SIG-M5 treated with dmso at 0.1 percent for 504 hours (cell line): ENCODE measurements around the gene STAM.
"Not testable (repeated sequence)": the region's sequence is repeated elsewhere in the genome, so short reads cannot be mapped to it uniquely, and the experiment has no call there.

Source experiments
- DNase-seq: peaks from one replicate; lab custom pipeline; 2025; ENCODE audit not compliant: unreplicated experiment; lab: John Stamatoyannopoulos, UW

Gene STAM

DNA sequence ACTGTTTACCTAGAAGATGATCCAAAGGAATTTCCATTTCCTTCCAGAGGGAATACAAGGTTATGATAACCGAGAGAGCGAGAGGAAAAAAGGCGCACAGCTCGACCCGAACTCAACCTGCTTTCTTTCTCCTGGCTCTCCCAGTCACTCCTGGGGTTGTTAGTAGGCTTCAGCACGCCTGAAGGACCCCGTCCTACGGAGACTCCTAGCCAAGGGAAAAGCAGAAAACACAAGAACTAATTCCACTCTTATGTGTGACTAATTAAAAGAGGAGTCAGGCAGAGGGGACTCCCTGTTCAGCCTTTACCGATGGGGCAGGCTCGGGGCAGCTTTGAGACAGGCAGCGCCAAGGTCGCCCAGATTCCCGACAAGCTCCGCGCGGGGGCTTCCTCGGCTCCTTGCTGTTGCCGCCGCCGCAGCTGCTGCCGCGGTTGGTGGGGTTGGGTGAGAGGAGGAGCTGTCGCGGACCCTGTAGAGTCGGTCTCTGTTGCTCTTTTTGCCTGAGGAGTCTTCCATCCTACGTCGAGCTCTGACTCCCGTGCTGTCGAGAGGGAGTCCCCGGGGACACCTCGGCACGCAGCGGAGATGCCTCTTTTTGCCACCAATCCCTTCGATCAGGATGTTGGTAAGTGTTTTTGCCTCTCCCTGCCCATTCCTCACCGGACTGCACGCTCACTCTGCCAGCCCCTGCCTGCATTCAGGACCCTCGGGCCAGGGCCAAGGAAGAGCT, at the start of gene STAM:
STAM (plus strand) TSS at position 397 of the 730 bp plus-strand sequence; CDS start at position 586, 189 bp downstream.
- DNase-seq, result peak; percentile 87

GRCh38 chr10:17597386-17597785, 46.6 kb upstream of the STAM start:
- DNase-seq, result no peak

- peak; percentile 9 for DNase-seq
Measured at GRCh38 chr10:17599089-17599488, 44.9 kb upstream of the STAM start.

GRCh38 chr10:17605936-17606335, 38.0 kb upstream of the STAM start:
- no peak for DNase-seq

- no peak for DNase-seq
Measured at GRCh38 chr10:17606547-17607040, 37.4 kb upstream of the STAM start.

- DNase-seq, result no peak
Measured at GRCh38 chr10:17607060-17607459, 36.9 kb upstream of the STAM start.

DNA sequence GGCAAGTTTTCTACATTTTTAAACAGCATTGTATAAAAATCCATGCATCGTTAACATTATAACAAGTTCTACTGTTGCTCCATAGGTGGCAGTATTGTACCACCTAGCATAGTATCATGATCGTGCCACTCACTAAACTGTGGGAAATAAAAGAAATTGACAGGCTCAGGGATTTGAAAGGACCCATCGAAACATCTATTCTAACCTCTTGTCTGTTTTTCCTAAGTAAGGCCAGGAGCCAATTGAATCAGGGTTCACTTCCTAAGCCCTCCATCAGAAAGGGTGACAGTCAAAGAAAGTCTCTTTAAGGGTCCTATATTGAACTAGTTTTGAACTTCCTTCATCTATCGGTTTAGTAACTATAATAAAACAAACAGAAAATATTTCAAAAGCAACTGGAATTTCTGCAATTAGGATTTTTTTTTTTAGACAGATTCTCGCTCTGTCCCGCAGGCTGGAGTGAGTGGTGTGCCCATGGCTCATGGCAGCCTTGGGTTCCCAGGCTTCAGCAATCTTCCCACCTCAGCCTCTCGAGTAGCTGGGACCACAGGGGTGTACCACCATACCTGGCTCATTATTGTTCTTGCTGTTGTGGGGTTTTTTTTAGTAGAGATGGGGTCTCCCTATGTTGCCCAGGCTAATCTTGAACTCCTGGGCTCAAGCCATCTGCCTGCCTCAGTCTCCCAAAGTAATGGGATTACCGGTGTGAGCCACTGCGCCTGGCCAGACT, 36.2 kb upstream of the STAM start:
- DNase-seq, result peak; percentile 27

GRCh38 chr10:17609523-17610079, 34.4 kb upstream of the STAM start:
- no peak for DNase-seq

DNA sequence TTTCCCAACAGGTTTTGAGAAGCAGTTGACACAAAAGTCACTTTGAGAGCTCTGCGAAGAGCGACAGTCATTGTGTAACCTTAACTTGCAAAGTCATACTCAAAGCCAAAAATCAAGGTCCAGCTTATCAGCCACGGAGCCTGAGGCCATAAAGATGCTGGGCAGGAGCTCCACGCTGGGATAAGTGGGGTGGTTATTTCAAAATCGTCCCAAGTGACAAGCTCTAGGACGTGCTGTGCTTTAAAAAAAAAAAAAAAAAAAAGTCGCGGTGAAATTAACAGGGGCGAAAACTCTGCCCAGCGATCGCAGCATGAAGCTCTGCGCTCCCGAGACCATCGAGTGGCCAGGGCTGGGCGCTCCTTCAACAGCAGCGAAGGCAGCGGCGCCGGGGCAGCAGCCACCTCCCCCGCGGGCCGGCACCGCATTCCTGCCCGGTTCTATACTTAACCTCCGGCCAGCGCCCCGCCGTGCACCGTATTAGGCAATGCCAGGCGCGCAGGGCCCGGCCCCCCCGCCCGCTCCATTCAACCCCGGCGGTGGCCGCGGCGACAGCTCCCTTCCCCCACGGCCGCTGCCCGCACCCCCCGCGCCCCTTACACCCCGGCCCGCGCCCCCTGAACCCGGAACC, 27.4 kb upstream of the STAM start:
- DNase-seq, result peak; percentile 38

- DNase-seq, result peak; percentile 59
Measured at GRCh38 chr10:17617031-17617911, 26.7 kb upstream of the STAM start, which contains the start of gene HACD1. Gene HACD1, minus strand, starts transcription at chr10:17617374. Its CDS starts 35 bp downstream, at chr10:17617339.

DNA sequence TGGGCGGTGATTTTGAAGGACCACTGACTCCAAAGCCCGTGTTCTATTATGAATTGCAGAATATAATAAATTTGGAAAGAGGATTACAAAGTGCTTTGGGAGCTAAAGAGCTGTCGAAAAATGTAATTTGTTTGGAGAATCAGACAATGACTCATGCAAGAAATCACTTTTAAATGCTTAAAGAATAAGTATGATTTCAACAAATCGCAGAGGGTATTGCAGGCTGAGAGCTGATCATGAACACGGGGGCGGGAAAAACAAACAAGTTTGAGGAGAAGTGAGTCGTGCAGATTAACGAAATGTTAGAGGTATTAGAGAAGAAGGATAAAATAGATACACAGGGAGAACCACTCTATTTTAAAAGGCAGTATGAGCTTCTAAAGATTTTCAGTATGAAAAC, 21.9 kb upstream of the STAM start:
- no peak for DNase-seq

DNA sequence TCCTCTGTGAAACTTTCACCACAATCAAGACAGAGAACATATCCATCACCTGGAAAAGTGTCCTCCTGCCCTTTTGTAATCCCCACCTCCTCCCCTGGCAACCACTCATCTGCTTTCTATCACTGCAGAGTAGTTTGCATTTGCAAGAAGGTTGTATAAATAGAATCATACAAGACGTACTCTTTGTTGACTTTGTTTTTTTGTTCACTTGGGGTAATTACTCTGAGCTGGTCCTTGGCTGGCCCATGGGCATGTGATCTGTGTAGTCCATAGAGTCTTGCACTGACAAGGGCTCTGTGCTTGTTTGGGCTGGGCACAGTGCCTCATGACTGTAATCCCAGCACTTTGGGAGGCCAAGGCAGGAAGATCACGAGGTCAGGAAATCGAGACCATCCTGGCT, 19.0 kb upstream of the STAM start:
- DNase-seq, result no peak

DNA sequence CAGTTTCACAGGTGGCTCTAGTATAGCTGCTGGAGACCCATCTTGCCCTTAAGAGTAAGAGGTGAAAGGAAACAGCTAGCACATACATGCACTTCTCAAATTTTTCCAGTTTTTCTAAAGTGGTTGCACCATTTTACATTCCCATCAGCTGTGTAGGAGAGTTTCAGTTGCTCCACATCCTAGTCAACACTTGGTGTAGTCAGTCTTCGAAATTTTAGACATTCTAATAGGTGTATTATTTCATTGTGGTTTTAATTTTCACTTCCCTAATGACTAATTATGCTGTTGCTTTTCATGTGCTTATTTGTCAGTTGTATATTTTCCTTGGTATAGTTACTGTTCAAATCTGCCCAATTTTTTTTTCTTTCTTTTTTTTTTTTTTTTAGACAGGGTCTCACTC, 17.3 kb upstream of the STAM start:
- no peak for DNase-seq

DNA sequence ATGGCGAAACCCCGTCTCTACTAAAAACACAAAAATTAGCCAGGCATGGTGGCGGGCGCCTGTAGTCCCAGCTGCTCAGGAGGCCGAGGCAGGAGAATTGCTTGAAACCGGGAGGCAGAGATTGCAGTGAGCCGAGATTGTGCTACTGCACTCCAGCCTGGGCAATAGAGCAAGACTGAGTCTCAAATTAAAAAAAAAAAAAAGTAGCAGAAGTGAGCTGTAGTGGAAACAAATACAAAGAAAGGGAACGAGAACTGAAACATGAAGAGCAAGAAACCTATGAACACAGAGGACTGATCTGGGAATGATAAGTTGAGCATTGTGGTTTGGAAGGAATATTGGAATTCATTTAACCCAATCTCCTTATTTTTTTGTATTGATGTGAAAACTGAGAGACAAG, 11.4 kb upstream of the STAM start:
- DNase-seq, result not testable (repeated sequence)

- DNase-seq, result no peak
Measured at GRCh38 chr10:17633353-17633752, 10.6 kb upstream of the STAM start.

DNA sequence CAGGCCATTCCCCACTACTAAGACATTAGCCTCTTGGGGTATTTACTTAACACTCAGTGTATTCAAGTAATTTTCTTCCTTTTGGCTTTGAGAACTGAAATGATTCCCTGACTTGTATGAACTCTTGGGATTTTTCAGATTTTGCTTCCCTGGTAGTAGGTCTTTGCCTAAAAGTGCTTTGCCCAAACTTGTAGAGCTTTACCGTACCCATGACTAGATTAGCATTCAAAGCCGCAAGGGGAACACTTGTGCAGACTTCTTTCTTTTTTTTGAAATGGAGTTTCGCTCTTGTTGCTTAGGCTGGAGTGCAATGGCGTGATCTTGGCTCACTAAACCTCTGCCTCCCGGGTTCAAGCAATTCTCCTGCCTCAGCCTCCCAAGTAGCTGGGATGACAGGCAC, 6.1 kb upstream of the STAM start:
- DNase-seq, result no peak

DNA sequence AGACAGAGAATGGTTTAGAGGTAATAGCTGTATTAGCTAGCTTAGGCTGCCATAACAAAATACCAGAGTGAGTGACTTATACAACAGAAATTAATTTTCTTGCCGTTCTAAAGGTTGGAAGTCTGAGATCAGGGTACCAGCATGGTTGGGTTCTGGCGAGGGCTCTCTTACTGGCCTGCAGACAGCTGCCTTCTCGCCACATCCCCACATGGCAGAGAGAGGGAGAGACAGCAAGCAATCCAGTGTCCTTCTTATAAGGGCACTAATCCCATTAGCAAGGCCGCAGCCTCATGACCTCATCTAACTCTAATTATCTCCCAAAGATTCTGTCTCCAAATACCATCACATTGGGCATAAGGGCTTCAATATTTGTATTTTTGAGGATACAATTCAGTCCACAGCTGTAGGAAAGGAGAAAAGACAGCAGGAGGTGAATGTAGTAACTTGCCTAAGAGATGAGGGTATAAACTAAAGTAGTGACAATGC, 3.6 kb upstream of the STAM start:
- DNase-seq, result no peak

GRCh38 chr10:17643339-17643754, 604 bp upstream of the STAM start:
- DNase-seq, result no peak

DNA sequence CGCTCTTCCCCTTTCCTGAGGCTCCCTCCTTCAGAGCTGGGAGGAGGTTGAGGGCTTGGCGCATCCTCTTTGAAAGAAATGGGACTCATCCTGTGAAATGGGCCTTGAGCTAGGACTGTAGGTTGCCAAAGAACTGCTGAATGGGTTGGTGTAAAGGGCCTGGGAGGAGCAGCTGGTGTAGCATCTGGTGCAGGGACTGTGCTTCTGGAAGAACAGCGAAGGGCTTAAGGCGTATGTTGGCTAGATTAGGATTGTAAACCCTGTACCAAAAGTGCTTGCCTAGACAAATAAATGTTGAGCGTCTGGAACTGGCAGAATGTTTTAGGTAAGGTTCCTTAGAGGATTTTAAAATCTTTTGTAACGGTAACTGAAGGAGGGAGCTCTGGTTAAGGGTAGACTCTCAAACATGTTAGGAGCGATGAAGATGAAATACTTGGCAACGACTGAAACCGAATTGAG, 563 bp downstream of the STAM start:
- peak; percentile 53 for DNase-seq
